Measurements from ENCODE around the gene AP1S1.

DNA sequence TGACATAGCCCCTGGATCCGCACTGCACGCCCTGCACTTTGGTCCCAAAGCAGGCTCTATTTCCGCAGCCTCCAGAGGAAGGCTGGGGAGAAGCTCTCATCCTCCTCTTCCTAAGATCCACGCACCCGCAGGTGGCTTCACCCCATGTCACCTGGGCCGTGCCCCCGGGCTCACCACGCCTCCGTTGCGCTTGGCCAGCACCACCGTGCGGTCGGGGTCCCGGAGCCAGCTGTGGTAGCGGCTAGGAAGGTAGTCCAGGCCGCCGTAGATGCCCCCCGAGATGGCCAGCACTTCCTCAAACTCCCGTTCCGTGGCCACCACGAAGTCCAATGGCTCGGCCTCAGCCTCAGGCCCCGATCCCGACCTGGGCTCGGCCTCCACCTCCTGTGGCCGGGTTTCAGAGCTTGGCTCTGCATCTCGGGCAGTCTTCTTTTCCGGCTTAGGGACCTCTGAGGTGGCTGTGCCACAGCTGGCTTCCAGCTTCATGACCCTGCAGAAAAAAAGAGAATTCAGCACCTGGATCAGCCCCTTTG lies 20.1 kb downstream of the AP1S1 start:
- TF ChIP-seq, protein P1, sequence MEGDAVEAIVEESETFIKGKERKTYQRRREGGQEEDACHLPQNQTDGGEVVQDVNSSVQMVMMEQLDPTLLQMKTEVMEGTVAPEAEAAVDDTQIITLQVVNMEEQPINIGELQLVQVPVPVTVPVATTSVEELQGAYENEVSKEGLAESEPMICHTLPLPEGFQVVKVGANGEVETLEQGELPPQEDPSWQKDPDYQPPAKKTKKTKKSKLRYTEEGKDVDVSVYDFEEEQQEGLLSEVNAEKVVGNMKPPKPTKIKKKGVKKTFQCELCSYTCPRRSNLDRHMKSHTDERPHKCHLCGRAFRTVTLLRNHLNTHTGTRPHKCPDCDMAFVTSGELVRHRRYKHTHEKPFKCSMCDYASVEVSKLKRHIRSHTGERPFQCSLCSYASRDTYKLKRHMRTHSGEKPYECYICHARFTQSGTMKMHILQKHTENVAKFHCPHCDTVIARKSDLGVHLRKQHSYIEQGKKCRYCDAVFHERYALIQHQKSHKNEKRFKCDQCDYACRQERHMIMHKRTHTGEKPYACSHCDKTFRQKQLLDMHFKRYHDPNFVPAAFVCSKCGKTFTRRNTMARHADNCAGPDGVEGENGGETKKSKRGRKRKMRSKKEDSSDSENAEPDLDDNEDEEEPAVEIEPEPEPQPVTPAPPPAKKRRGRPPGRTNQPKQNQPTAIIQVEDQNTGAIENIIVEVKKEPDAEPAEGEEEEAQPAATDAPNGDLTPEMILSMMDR (IDR thresholded peaks at IDR 0.05), result no peak
- TF ChIP-seq POLR2A (IDR thresholded peaks at IDR 0.05), result no peak

Measured in right lobe of liver (tissue), 4 donors.